ENCODE results near the gene GABARAPL2. TPM values are rescaled to one million over a fixed set of nuclear protein-coding genes. Genes with fewer than 3 reads are reported as not detected.

The GABARAPL2 gene
- polyA plus RNA-seq, 3 donors, result 84.3 to 302 (median 280) TPM

DNA sequence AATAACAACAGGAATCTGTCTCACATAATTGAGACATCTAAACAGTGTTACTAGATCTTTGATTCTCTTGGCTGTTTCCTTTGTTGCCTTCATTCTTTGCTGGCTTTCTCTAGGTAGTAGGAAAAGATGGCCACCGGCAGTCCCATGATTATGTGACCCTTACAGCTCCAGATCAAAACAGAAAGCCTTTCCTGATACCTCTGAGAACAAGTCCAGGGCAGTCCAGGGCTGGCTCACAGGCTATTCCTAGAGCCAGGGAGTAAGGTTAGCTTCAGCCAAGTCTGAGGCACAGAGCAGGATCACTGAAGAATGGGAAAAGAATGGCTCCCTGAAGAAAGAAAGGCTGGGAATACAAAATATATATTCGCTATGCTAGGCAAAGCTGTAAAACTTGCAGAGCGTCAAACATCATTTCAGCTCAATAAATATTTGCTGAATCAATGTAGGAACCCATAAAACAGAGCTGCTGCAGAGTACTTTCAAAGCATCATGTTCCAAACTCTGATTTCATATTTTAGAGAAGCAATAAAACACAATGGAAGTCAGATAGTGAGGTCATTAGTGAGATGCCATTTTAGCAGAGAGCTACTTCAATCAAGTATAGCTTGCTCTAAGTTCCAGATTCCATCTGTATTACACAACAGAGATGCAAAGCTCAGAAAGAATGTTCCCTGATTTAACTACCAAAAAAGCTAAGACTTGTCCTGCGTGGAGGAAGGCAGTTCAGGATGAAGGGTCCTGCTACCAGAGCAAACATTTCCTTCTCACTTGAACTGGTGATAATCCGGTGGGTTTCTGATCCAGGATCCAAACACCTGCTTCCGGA, 33.5 kb downstream of the GABARAPL2 start:
- no peak overlapping the region for H2AFZ ChIP-seq (ENCODE audit: insufficient read depth, low read depth, low read length, poor library complexity, severe bottlenecking)
- no peak overlapping the region for H3K4me3 ChIP-seq (replicated peaks in 1 of 3; ENCODE audit: low read depth in 2 of 3, low read length in 3 of 3)
- no peaks in the 10 kb centered on the region for H4K20me1 ChIP-seq (ENCODE audit: insufficient read depth, low read length)
- Mint-ChIP-seq H3K4me3 (no peak overlapping the region), H3K9me3 (peaks cover 5 to 12% (median 10%) of the 10 kb centered on the region in 7 donors), H3K4me1 (peaks cover 3% of the 10 kb centered on the region), H3K36me3 (peaks cover 65 to 82% of the 10 kb centered on the region in 2 donors), H3K27me3 (ENCODE audit: low read depth in 3 of 3) (no peaks in the 10 kb centered on the region), H3K27ac (no peak overlapping the region)
- H3K27ac ChIP-seq (ENCODE audit: low read depth in 1 of 2, low read length in 2 of 2), result no peak overlapping the region
- H3K4me1 ChIP-seq (ENCODE audit: control insufficient read depth in 1 of 2, insufficient read depth in 2 of 2, low read length in 2 of 2), result peaks cover 0 to 2% of the 10 kb centered on the region in 2 donors
- H3K36me3 ChIP-seq (replicated peaks in 1 of 2; ENCODE audit: control insufficient read depth in 1 of 2, insufficient read depth in 2 of 2, low read length in 2 of 2), result peaks cover 54 to 64% of the 10 kb centered on the region in 2 donors
- intact Hi-C loops (cut with micrococcal nuclease), result no loop called here
- no peaks in the 10 kb centered on the region for H3K27me3 ChIP-seq (ENCODE audit: control insufficient read depth in 2 of 2, insufficient read depth in 2 of 2, low read length in 2 of 2)
- H3K9ac ChIP-seq (ENCODE audit: insufficient read depth, low read length, poor library complexity, severe bottlenecking), result no peak overlapping the region
- H3K79me2 ChIP-seq (ENCODE audit: insufficient read depth, low read length), result no peaks in the 10 kb centered on the region
- H3K9me3 ChIP-seq (replicated peaks in 1 of 2; ENCODE audit: control insufficient read depth in 1 of 2, insufficient read depth in 1 of 2, low read length in 2 of 2), result peaks cover 0 to 8% of the 10 kb centered on the region in 2 donors
- no peak for DNase-seq
- H3K4me2 ChIP-seq (replicated peaks; ENCODE audit: extremely low read depth, low read length, poor library complexity, severe bottlenecking), result no peak overlapping the region
- WGBS (ENCODE audit: insufficient coverage), result 90% methylated on average over 2 of the region's 6 CpGs
- TF ChIP-seq, protein P1, sequence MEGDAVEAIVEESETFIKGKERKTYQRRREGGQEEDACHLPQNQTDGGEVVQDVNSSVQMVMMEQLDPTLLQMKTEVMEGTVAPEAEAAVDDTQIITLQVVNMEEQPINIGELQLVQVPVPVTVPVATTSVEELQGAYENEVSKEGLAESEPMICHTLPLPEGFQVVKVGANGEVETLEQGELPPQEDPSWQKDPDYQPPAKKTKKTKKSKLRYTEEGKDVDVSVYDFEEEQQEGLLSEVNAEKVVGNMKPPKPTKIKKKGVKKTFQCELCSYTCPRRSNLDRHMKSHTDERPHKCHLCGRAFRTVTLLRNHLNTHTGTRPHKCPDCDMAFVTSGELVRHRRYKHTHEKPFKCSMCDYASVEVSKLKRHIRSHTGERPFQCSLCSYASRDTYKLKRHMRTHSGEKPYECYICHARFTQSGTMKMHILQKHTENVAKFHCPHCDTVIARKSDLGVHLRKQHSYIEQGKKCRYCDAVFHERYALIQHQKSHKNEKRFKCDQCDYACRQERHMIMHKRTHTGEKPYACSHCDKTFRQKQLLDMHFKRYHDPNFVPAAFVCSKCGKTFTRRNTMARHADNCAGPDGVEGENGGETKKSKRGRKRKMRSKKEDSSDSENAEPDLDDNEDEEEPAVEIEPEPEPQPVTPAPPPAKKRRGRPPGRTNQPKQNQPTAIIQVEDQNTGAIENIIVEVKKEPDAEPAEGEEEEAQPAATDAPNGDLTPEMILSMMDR (IDR thresholded peaks at IDR 0.05), result no peak

DNA sequence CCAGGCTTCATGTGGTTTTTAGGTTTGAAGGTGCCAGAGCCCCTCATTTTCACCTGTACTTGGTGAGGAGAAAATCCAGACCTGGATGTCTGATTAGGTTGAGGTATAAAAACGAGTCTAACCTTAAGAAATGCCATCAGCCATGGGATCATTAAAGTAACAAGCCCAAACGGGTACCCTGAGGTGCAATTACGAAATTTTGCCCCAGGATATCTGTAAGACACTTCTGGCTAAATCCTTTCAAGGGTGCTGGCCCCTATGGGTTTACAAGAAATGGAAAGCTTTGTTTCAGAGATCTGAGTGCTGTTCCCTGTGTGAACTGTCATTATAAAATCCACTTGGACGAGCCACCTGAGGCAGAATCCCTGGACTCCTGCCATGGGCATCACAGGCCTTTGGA, 37.1 kb downstream of the GABARAPL2 start:
- no peak overlapping the region for H3K9ac ChIP-seq (ENCODE audit: insufficient read depth, low read length, poor library complexity, severe bottlenecking)
- intact Hi-C loops (cut with micrococcal nuclease), result no loop called here
- H3K79me2 ChIP-seq (ENCODE audit: insufficient read depth, low read length), result no peaks in the 10 kb centered on the region
- Mint-ChIP-seq H3K36me3 (peaks cover 71 to 89% of the 10 kb centered on the region in 2 donors), H3K27ac (no peak overlapping the region), H3K4me1 (no peaks in the 10 kb centered on the region), H3K9me3 (peaks cover 5 to 14% (median 10%) of the 10 kb centered on the region in 7 donors), H3K4me3 (no peak overlapping the region), H3K27me3 (ENCODE audit: low read depth in 3 of 3) (no peaks in the 10 kb centered on the region)
- H3K36me3 ChIP-seq (replicated peaks in 1 of 2; ENCODE audit: control insufficient read depth in 1 of 2, insufficient read depth in 2 of 2, low read length in 2 of 2), result peaks cover 58 to 85% of the 10 kb centered on the region in 2 donors
- no peaks in the 10 kb centered on the region for H3K27me3 ChIP-seq (ENCODE audit: control insufficient read depth in 2 of 2, insufficient read depth in 2 of 2, low read length in 2 of 2)
- no peak overlapping the region for H3K27ac ChIP-seq (ENCODE audit: low read depth in 1 of 2, low read length in 2 of 2)
- no peaks in the 10 kb centered on the region for H3K4me1 ChIP-seq (ENCODE audit: control insufficient read depth in 1 of 2, insufficient read depth in 2 of 2, low read length in 2 of 2)
- 100% methylated on average over 2 of the region's 4 CpGs for WGBS (ENCODE audit: insufficient coverage)
- H2AFZ ChIP-seq (ENCODE audit: insufficient read depth, low read depth, low read length, poor library complexity, severe bottlenecking), result no peak overlapping the region
- no peaks in the 10 kb centered on the region for H4K20me1 ChIP-seq (ENCODE audit: insufficient read depth, low read length)
- no peak overlapping the region for H3K4me3 ChIP-seq (replicated peaks in 1 of 3; ENCODE audit: low read depth in 2 of 3, low read length in 3 of 3)
- H3K4me2 ChIP-seq (replicated peaks; ENCODE audit: extremely low read depth, low read length, poor library complexity, severe bottlenecking), result no peak overlapping the region
- DNase-seq, result no peak
- peaks cover 0 to 8% of the 10 kb centered on the region in 2 donors for H3K9me3 ChIP-seq (replicated peaks in 1 of 2; ENCODE audit: control insufficient read depth in 1 of 2, insufficient read depth in 1 of 2, low read length in 2 of 2)
- TF ChIP-seq, protein P1 (IDR thresholded peaks at IDR 0.05), result no peak
